HG03108 (cell line): Measurements from ENCODE around the gene ANKRD10.

ENCODE experiments used
- ATAC-seq: cut with Tn5 transposase; IDR thresholded peaks from one replicate; pipeline ENCODE4 v1.9.1; 2021; ENCODE audit warnings: moderate library complexity; ENCODE audit not compliant: unreplicated experiment

The ANKRD10 gene

DNA sequence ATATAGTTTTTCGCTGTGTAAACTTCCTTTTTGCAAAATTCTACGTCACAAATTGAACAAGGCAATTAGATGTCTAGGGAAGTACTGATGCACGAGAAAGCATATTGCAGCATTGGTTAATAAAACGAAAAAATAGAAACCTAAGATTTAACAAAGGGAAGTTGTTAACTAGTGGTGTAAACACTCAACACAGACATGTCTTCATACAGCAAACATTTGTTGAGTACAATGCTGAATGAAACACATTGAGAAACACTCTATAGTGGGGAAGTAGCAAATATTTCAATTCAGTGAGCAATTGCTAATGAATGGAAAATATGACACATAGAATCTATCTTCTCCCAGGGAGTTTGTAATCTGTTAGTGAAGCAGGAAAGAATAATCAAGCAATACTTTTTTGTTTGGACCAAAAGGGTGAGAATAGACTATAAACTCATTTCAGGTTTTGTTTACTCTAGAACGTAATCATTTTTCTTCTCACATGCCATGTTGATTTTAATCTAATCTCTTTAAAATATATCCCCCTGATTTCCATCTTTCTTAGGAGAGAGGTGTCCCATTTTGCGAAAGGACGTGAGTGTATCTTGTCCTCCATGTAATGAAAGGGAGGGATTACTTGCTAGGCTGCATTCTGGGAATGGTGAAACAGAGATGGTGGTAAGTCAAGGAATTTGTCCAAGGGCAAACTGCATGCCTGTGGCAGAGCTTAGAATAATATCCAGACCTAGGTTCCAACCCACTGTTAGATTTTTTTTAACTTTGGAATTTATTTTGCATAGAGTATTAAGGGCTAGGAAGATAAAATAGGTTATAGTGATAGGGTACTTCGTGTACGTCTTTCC, 1.7 kb upstream of the ANKRD10 start:
- ATAC-seq = no peak

GRCh38 chr13:110915874-110916206, 971 bp upstream of the ANKRD10 start:
- ATAC-seq = no peak

- peak; percentile 32 for ATAC-seq
Observed at GRCh38 chr13:110914331-110915056, 375 bp downstream of the ANKRD10 start.

- no peak for ATAC-seq
Observed at GRCh38 chr13:110914081-110914330, 863 bp downstream of the ANKRD10 start.

GRCh38 chr13:110913322-110914080, 1.4 kb downstream of the ANKRD10 start:
- no peak for ATAC-seq

DNA sequence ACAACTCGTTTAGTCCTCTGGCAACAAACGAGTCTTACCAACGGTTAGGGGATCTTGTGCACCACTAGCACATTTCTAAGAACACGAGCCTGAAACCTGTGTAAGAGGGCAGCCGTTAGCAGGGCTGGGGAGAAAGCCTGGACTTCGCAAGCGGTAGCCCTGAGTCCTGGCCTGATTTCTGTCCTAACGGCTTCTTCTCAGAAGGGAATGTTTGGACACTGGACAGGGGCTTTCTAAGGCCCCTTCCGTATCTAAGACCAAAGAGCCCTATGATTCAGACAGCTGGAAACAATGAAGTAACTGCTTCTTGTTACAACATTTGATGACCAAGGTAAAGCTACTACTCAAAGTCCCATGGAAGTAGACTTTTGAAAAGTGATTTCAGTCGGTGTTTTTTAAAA, 2.2 kb downstream of the ANKRD10 start:
- ATAC-seq = no peak

GRCh38 chr13:110911880-110912279, 3.0 kb downstream of the ANKRD10 start:
- ATAC-seq = no peak

- no peak for ATAC-seq
Observed at GRCh38 chr13:110910013-110910890, 4.6 kb downstream of the ANKRD10 start.

- no peak for ATAC-seq
Observed at GRCh38 chr13:110907951-110908898, 6.6 kb downstream of the ANKRD10 start.

GRCh38 chr13:110907301-110907700, 7.6 kb downstream of the ANKRD10 start:
- no peak for ATAC-seq

DNA sequence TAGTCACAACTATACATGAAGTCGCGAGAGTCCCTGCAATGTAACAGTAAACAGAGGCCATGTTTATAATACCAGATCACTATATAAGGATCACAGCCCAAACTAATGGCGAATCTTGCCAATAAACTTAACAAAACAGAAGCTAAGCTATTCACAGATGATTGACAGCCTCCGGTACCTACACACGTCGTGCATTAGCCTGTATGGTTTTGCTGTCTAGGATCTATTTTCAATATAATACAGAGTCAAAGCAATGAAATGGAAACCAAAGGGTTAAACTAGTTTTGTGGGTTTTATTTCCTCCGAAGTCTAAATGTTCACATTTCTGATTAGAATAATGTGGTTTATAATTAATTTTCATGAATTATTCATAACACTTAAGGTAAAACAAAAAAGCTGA, 10.1 kb downstream of the ANKRD10 start:
- no peak for ATAC-seq

GRCh38 chr13:110902370-110902769, 12.5 kb downstream of the ANKRD10 start:
- no peak for ATAC-seq

DNA sequence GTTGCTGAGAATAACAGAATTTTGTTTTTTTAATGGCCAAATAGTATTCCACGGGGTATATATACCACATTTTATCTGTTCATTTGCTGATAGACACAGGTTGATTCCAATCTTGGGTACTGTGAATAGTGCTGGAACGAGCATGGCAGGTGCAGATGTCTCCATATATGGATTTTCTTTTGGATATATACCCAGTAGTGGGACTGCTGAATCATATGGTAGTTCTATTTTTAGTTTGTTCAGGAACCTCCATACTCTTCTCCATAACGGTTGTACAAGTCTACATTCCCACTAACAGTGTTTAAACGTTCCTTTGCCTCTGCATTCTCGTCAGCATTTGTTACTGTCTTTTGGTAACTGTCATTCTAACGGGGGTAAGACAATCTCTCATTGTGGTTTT, 17.3 kb downstream of the ANKRD10 start:
- no peak for ATAC-seq

DNA sequence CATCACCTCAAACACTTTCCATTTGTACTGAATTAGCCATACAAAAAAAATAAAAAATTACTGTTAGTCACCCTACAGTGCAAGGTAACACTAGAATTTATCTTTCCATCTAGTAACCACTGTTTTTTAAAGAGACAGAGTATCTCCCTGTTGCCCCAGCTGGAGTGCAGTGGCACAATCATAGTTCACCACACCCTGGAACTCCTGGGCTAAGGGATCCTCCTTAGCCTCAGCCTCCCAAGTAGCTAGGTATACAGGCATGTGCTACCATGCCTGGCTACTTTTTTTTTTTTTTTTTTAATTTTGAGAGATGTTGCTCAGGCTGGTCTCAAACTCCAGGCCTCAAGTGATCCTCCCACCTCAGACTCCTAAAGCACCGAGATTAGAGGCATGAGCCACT, 17.9 kb downstream of the ANKRD10 start:
- no peak for ATAC-seq

DNA sequence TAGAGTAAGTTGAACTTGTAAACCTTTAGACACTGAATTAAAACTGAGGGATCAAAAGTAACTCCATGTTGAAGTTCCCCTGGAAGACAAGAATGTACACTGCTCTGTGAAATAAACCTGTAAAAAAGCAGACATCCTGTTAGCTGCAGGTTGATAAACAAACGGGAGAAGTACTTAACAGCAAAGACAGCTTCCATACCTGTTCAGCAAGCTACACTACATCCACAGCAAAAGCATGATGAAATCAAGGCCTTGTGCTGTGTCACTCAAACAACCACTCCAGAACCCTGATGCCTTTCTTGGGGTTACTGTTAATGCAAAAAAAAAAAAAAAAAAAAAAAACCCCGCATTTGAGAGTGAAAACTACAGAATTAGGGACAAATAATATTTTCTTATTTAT, 20.8 kb downstream of the ANKRD10 start:
- no peak for ATAC-seq

DNA sequence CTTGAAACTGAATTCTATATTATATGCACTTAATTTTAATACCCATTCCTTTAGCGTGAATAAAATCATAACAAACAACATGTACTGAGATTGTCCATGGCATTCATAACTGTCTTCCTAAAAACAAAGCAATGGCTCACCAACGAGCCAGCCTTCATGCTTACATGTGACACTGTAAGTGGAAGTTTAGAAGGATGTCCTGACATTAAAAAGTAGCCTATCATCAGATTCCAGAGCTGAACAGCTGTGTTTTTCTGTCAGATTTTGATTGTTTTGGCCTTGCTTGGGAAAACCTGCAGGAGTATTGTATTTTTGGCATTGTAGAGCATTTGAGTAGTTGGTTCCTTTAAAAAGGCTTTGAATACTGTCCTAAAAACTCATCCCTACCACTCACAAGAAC, 21.3 kb downstream of the ANKRD10 start:
- no peak for ATAC-seq

DNA sequence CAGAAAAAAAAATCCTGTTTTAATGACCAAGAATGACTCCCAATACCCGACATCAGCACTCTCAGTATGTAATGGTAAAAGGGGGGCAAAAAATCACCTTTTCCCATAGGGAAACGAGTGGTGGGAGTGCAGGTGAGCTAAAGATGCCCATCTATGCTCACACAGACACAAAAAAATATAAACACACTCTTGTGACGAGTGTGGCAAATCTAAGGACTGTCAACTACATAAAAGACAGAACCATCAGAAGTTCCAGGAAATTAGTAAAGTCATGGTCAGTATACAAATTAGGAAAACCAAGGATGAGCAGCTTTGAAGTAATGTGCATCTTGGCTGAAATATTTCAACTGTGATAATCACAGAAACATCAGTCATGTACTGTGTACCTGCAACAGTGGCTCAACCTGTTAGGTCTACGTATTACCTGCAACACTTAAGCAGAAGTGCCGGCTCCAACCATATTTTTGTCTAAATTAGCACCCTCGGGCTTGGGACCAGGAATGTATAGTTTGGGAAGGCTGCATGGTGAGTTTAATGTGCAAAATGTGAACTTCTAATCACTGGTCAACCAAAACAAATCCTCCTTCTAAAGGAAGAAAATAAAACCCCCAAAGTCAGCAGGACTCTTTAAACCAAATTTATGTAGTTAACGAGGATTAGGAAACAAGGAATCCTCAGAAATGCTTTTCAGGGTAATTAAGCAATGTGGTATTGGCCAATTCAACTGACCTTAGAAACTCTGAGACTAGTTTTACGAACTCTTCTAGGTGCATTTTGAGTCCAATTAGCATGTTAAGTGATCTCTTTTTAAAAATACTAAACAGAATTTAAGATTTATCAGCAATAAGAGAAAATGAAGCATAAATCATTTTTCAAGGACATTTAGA, 24.3 kb downstream of the ANKRD10 start:
- no peak for ATAC-seq

GRCh38 chr13:110888390-110888789, 26.5 kb downstream of the ANKRD10 start:
- ATAC-seq = no peak
